Astrocyte of the cerebellum (primary cell): ENCODE results near the gene ADARB2.

Experiments
- DNase-seq: peaks from one replicate; pipeline ENCODE4 v3.0.0-alpha.2; 2011; ENCODE audit warnings: low read depth
- H3K4me3 ChIP-seq: 2 replicates; pipeline ENCODE4 v1.5.1; 2011; ENCODE audit warnings: mild to moderate bottlenecking, low read depth, low read length, moderate library complexity
- in situ Hi-C: cut with HindIII; loops from 2 replicates; pipeline ENCODE4 v1.10.0; 2017; ENCODE audit warnings: low sequenced_read_pairs
- TF ChIP-seq, protein P1 (sequence below): IDR thresholded peaks from 2 replicates; pipeline ENCODE4 v1.5.1; 2012; ENCODE audit warnings: low read length, low read depth, moderate library complexity, mild to moderate bottlenecking; ENCODE audit errors: missing control alignments

Gene ADARB2

DNA sequence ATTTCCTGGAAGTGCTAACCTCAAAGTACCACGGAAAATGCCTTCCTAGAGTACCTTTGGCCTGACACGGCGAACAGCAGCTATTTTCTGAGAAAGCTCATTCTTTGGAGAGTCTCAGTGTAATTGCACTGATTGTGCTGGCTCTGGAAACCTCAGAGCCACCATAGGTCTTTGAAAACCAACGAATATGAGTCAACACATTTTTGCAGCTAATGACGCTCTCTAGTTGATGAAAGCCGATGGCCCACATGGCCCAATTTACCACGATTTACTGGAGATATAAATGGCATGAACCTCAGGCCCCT is 187.1 kb downstream of the ADARB2 start:
- in situ Hi-C loops = no loop called here
- no peak for DNase-seq
- TF ChIP-seq, protein P1, sequence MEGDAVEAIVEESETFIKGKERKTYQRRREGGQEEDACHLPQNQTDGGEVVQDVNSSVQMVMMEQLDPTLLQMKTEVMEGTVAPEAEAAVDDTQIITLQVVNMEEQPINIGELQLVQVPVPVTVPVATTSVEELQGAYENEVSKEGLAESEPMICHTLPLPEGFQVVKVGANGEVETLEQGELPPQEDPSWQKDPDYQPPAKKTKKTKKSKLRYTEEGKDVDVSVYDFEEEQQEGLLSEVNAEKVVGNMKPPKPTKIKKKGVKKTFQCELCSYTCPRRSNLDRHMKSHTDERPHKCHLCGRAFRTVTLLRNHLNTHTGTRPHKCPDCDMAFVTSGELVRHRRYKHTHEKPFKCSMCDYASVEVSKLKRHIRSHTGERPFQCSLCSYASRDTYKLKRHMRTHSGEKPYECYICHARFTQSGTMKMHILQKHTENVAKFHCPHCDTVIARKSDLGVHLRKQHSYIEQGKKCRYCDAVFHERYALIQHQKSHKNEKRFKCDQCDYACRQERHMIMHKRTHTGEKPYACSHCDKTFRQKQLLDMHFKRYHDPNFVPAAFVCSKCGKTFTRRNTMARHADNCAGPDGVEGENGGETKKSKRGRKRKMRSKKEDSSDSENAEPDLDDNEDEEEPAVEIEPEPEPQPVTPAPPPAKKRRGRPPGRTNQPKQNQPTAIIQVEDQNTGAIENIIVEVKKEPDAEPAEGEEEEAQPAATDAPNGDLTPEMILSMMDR = no peak
- H3K4me3 ChIP-seq = no peak overlapping the region

DNA sequence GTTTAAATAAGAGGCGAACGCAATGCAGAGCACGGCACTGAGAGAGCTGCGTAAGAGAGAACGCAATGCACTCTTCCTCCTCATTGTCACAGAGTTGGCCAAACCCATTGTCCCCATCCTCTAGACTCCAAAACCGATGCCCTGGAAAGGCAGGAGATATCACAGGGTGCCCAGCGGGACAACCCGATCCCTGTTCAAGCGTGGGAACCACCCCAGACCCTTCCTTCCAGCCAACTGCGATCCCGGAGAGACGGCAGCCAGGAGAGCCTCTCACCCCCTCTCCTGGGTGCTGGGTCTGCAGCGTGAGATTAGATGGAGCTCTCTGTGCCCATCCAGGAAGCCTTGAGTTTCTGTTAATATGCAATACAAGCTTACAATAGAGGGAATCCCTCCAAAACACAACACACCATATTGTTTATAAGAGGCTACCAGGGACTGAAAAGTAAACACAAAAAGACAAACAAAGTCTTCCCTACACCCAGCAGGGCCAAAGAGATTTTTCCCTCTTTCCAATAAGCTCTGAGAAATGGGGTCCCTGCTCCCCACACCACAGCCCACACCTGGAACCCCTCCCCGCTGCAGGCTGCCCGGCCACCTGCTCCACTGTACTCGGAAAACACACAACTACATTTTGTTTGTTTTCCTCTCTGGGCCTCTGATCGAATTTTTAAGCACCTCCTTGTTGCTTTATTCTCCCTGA is 187.6 kb downstream of the ADARB2 start:
- no peak for DNase-seq
- TF ChIP-seq, protein P1 = no peak
- in situ Hi-C loops = no loop called here
- H3K4me3 ChIP-seq = no peak overlapping the region

DNA sequence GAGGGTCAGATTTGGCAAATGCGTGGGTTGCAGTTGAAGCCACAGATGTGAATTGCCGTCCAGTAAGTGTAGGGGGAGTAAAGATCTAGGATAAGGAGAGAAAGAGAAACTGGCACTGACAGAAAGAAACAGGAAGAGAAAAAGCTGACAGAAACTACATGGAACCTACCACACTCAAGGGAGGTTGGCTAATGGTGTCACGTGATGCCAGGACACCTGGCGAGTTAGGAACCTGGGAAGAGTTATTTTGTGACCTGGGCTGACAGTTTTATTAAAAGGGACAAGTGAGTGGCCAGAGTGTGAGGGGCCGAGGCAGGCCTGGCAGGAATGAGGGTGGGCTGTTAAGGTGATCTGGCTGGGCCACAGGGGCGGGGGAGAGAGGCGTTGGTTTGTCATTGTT is 188.7 kb downstream of the ADARB2 start:
- TF ChIP-seq, protein P1 = no peak
- H3K4me3 ChIP-seq = no peak overlapping the region
- in situ Hi-C loops = no loop called here
- no peak for DNase-seq

DNA sequence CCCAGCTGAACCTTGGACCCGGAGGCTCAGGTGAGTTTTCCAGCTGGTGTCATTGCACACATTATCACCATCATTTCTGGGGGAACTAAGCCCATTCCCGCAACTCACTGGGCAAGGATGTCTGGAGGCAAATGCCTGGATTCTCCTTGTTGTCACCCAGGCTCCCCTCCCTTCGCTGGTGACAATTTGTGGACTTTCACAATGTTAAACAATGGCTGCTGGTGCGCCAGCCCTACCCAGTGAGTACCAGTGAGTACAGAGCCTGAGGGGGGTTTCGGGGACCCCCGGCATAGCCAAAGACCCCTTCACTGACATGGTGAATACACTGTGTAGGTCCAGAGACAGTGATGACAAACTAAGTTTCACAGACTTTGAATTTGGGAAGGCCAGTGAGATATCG is 189.2 kb downstream of the ADARB2 start:
- TF ChIP-seq, protein P1 = no peak
- H3K4me3 ChIP-seq = no peak overlapping the region
- in situ Hi-C loops = no loop called here
- DNase-seq = no peak

DNA sequence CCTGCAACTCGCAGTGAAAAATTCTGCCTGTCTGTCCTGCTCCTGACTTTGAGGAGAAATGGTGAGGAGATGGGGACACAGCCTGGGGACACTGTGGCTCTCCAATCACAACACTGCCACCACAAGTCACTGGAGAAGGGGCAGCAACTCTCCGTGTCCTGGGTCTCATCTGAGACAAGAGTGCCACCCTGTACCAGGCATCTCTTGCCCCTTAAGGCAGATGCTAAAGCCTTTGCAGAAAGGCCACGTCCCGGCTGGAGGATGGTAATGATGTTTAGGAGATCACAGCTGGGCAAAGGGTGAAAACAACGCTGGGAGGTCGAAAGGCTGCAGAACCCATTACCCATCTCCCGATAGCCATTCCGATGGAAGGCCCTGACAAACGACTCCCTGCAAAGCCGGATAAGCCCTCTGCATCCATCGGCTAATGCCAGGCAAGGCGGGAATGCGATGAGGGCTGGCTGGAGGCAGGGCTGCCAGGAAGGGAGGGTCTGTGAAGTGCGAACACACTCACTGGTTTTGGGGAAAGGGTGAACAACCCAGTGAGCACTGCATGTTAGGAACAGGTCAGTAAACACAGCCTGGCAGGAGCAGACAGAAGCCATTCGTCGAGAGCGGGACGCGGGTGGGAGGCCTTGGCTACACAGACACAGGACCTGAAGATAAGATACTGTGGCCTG is 190.8 kb downstream of the ADARB2 start:
- no peak for DNase-seq
- no peak overlapping the region for H3K4me3 ChIP-seq
- in situ Hi-C loops = no loop called here
- TF ChIP-seq, protein P1 = no peak

DNA sequence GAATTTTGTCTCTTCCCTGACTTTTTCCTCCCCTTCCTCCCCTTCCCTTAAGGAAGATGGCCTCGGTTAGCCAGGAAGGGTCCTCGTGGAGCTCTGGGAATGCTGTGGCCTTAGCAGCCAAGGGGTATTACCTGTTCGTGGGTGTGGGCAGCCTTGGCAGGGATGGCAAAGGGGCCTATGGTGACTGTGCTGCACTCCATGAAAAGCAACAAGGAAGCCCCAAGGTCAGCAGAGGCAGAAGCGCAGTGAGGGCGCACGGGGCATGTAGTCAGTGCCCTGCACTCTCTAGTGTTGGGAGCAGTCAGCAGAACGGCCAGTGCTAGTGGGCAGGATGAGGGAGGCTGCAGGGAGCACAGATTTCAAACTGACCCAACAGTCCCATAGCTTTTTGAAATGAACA is 191.8 kb downstream of the ADARB2 start:
- TF ChIP-seq, protein P1 = no peak
- no peak overlapping the region for H3K4me3 ChIP-seq
- no peak for DNase-seq
- in situ Hi-C loops = no loop called here
